K562 (cell line): Measurements from ENCODE around the gene TMEM202.

Experiments used
- EP300 ChIP-seq: IDR thresholded peaks from 2 replicates; pipeline ENCODE4 v1.6.1; 2012; ENCODE audit warnings: low read length, improper control_type of control experiment
- NCOR1 ChIP-seq: fragments of 450-650 bp; IDR thresholded peaks from 2 replicates; pipeline ENCODE4 v1.6.1; 2016; ENCODE audit warnings: mild to moderate bottlenecking, moderate library complexity
- POLR2A ChIP-seq: fragments of 450-650 bp; conservative IDR thresholded peaks from 2 replicates; pipeline ENCODE4 v1.6.1; 2016
- SMC3 ChIP-seq: conservative IDR thresholded peaks from 2 replicates; pipeline ENCODE4 v1.6.1; 2011; ENCODE audit warnings: low read depth, low read length, improper control_type of control experiment; ENCODE audit not compliant: insufficient read depth
- ZNF766 ChIP-seq: fragments of 200-800 bp; sonication (Bioruptor generic); conservative IDR thresholded peaks from 2 replicates; pipeline ENCODE4 v1.6.1; 2016; ENCODE audit warnings: missing genetic modification characterization, missing compliant biosample characterization
- TF ChIP-seq, protein P1 (sequence below): fragments of 450-650 bp; IDR thresholded peaks from 2 replicates; pipeline ENCODE4 v1.7.1; 2018; ENCODE audit warnings: mild to moderate bottlenecking, low read depth; ENCODE audit not compliant: partially characterized antibody
- TF ChIP-seq, protein P2 (sequence below), 3 experiments: IDR thresholded peaks in 2 of 3; conservative IDR thresholded peaks in 1 of 3; 2 replicates each; pipeline ENCODE4 v1.5.1; 2011 to 2012; ENCODE audit warnings: low read length in 3 of 3, mild to moderate bottlenecking in 3 of 3, control low read depth in 2 of 3, improper control_type of control experiment in 1 of 3, inconsistent platforms in 1 of 3, low read depth in 1 of 3, mixed read lengths in 1 of 3, moderate library complexity in 1 of 3; ENCODE audit not compliant: insufficient read depth in 2 of 3

DNA sequence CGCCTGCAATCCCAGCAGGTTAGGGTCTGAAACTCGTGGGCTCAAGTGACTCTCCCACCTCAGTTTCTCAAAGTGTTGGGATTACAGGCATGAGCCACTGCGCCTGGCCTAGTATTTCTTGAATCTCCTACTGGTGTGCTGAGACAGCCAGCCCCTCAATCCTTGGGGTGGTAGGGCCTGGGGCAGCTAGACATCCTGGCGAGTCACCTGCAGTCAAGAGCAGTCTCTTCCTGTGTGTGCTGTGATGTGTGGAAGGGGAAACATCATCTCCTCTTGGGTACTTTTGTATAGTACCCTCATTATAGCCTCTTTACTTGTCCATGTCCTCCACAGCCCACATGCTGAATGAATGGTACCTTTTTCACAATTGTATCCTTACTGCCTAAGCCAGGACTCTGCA lies 17.4 kb upstream of the TMEM202 start:
- TF ChIP-seq, protein P1, sequence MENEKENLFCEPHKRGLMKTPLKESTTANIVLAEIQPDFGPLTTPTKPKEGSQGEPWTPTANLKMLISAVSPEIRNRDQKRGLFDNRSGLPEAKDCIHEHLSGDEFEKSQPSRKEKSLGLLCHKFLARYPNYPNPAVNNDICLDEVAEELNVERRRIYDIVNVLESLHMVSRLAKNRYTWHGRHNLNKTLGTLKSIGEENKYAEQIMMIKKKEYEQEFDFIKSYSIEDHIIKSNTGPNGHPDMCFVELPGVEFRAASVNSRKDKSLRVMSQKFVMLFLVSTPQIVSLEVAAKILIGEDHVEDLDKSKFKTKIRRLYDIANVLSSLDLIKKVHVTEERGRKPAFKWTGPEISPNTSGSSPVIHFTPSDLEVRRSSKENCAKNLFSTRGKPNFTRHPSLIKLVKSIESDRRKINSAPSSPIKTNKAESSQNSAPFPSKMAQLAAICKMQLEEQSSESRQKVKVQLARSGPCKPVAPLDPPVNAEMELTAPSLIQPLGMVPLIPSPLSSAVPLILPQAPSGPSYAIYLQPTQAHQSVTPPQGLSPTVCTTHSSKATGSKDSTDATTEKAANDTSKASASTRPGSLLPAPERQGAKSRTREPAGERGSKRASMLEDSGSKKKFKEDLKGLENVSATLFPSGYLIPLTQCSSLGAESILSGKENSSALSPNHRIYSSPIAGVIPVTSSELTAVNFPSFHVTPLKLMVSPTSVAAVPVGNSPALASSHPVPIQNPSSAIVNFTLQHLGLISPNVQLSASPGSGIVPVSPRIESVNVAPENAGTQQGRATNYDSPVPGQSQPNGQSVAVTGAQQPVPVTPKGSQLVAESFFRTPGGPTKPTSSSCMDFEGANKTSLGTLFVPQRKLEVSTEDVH = no peak
- no peak for TF ChIP-seq ZNF766 (CRISPR knock-in tag)
- TF ChIP-seq SMC3 = no peak
- TF ChIP-seq, protein P2, sequence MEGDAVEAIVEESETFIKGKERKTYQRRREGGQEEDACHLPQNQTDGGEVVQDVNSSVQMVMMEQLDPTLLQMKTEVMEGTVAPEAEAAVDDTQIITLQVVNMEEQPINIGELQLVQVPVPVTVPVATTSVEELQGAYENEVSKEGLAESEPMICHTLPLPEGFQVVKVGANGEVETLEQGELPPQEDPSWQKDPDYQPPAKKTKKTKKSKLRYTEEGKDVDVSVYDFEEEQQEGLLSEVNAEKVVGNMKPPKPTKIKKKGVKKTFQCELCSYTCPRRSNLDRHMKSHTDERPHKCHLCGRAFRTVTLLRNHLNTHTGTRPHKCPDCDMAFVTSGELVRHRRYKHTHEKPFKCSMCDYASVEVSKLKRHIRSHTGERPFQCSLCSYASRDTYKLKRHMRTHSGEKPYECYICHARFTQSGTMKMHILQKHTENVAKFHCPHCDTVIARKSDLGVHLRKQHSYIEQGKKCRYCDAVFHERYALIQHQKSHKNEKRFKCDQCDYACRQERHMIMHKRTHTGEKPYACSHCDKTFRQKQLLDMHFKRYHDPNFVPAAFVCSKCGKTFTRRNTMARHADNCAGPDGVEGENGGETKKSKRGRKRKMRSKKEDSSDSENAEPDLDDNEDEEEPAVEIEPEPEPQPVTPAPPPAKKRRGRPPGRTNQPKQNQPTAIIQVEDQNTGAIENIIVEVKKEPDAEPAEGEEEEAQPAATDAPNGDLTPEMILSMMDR (IDR thresholded peaks at IDR 0.05 in 2 of 3, conservative IDR thresholded peaks at IDR 0.05 in 1 of 3; ENCODE audit: insufficient read depth in 2 of 3, low read depth in 1 of 3, low read length in 3 of 3) = no peak
- TF ChIP-seq POLR2A = no peak
- TF ChIP-seq NCOR1 = no peak
- TF ChIP-seq EP300 = no peak
